A549 (cell line): ENCODE measurements around the gene DENND6B.

ENCODE experiments used
- CTCF ChIP-seq: fragments of >200 bp; sonication (Bioruptor Twin); formaldehyde crosslinking; IDR thresholded peaks from 3 replicates; pipeline ENCODE4 v1.5.1; 2016
- ELK1 ChIP-seq: fragments of 150-350 bp; IDR thresholded peaks from 2 replicates; pipeline ENCODE4 v1.6.1; 2014; ENCODE audit warnings: low read depth, mild to moderate bottlenecking, low read length
- EP300 ChIP-seq, 2 experiments: fragments of >200 bp; sonication (Bioruptor Twin); formaldehyde crosslinking; IDR thresholded peaks; 2 replicates in 1 of 2; 3 replicates in 1 of 2; pipeline ENCODE4 v1.6.1; 2016 to 2017
- JUN ChIP-seq, 2 experiments: fragments of >200 bp; sonication (Bioruptor Twin); formaldehyde crosslinking; IDR thresholded peaks; 2 replicates in 1 of 2; 3 replicates in 1 of 2; pipeline ENCODE4 v1.6.1; 2016 to 2017
- JUNB ChIP-seq: fragments of >200 bp; sonication (Bioruptor Twin); formaldehyde crosslinking; IDR thresholded peaks from 2 replicates; pipeline ENCODE4 v1.6.1; 2016
- MAZ ChIP-seq: fragments of 150-350 bp; IDR thresholded peaks from 2 replicates; pipeline ENCODE4 v1.6.1; 2014; ENCODE audit warnings: antibody characterized with exemption, low read depth, low read length, borderline replicate concordance
- MYC ChIP-seq: IDR thresholded peaks from 2 replicates; pipeline ENCODE4 v1.6.1; 2012; ENCODE audit warnings: mild to moderate bottlenecking, inconsistent platforms, low read length, improper control_type of control experiment, borderline replicate concordance
- POLR2A ChIP-seq: IDR thresholded peaks from 2 replicates; pipeline ENCODE4 v1.6.1; 2012; ENCODE audit warnings: mild to moderate bottlenecking, low read length
- RAD21 ChIP-seq, 2 experiments: fragments of >200 bp in 1 of 2; sonication (Bioruptor Twin) in 1 of 2; formaldehyde crosslinking in 1 of 2; IDR thresholded peaks in 1 of 2; conservative IDR thresholded peaks in 1 of 2; 2 replicates in 1 of 2; 3 replicates in 1 of 2; pipeline ENCODE4 v1.6.1; 2012 to 2018; ENCODE audit warnings: inconsistent platforms in 1 of 2
- SMC3 ChIP-seq: fragments of >200 bp; sonication (Bioruptor Twin); formaldehyde crosslinking; IDR thresholded peaks from 3 replicates; pipeline ENCODE4 v1.6.1; 2018; ENCODE audit warnings: inconsistent platforms
- ZC3H11A ChIP-seq: fragments of 450-650 bp; IDR thresholded peaks from 2 replicates; pipeline ENCODE4 v1.6.1; 2014; ENCODE audit warnings: antibody characterized with exemption, mild to moderate bottlenecking
- ZNF302 ChIP-seq: fragments of 250-450 bp; sonication (Bioruptor Pico); IDR thresholded peaks from 2 replicates; pipeline ENCODE4 v1.9.0; 2021; ENCODE audit warnings: inconsistent platforms, mild to moderate bottlenecking, moderate library complexity

GRCh38 chr22:50292643-50293440 lies 34.0 kb downstream of the DENND6B start:
- TF ChIP-seq ZC3H11A (no peak), CTCF (no peak), SMC3 (no peak), MYC (no peak), JUNB (no peak), RAD21 (conservative IDR thresholded peaks at IDR 0.05 in 1 of 2, IDR thresholded peaks at IDR 0.05 in 1 of 2) (no peak), ZNF302 (CRISPR knock-in tag) (no peak), EP300 (IDR thresholded peaks at IDR 0.05) (no peak), MAZ (no peak), JUN (IDR thresholded peaks at IDR 0.05) (no peak), POLR2A (no peak), ELK1 (no peak)
